ENCODE data around the gene SPDEF.

SPDEF gene

DNA sequence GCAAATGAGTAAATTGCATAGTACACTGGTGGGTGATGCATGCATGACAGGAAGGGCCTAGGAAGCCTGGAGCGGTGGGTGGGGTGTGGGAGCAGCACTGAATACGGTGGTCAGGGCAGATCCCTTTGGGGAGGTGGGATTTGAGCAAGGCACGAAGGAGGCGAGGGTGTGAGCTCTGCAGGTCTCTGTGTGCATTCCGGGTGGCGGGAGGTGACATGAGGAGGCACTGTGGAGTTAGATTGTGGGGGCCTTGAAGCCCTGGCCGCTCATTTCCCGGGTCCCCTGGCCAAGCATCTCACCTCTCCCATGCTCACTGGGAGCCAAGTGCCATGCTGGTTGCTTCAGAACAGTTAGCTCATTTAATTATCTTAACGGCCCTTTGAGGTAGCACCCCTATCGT is 6.2 kb upstream of the SPDEF start:
- DNase-seq: no peak

DNA sequence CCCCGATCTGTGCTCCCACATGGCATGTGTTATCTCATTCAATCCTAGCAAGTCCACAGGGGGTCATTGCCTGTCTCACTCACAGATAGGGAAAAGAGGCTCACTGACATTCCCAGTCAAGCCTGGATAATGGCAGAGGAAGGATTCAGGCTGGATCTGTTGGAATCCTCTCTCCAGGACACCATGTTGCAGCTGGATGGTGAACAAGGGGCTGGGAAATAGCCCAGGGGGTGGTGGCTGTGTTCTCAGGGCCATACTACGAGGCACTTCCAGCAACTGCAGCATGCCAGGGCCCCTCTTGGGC is 5.0 kb upstream of the SPDEF start:
- DNase-seq: no peak

DNA sequence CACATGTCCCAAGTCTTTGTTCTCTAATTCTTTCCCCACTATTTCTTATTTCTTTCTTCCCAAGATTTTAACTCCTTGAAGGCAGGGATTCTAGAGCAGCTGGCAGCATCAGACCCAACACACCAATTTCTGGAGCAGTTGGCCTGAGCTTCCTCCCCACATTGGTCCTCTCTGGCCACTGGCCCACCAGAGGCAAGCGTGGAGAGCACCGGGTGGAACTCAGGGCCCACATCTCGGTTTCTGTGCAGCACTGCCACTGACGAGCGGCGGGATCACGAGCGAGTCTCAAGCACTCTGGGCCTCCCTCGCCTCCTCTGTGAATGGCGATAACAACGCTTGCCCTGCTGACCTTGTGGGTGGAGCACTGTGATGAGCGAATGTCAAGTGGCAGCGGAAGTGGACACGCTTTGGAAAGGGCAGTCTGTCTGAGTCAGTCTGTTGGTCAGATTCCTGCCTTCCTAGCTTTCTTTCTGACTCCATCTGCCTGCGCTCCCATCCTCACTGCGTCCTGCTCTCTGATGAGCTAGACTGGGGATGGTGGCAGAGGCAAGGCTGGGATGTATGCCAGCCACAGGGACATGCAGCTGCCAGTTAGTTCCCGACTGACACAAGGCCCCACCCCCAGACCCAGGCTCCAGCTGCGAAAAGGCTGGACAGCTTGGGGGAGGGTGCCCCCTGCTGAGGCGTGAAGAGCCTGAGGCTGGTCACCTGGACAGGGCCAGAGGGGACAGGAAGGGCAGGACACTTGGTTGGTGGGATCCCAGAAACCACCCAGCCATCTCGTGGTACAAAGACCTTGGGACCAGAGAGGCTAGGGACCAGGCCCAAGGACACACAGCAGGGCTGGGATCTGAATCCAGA is 4.5 kb upstream of the SPDEF start:
- DNase-seq: no peak

DNA sequence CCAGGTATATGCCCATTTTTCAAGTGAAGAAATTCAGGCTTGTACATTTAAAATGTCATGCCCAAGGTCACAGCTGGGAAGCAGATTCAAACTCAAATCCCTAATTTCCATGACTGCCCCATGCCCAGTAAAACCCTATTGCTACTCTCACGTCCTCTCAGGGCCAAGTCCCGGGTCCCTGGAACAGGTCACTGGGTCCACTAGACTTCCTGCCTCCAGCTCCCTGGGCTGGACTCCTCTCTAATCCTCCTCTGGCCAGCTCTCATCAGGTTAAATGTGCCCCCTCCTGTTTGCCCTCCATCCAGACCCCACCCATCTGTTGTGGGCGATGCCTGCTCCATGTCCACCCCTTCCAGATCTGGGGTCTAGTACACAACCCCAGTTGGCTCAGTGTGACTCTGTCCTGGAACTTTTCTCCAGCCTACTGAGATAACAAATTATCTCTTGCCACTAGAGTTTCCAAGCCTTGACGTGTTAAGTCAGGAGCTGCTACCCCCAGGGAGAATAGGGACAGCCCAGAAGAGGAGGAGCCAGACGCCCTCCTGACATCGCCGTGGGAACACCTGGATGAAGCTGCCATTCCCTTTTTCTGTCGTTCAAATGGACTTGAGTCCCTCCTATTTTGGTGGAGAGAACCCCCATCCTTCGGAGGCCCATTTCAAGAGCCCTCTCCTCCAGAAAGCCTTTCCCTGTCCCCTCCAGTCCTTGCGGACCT is 3.7 kb upstream of the SPDEF start:
- DNase-seq: no peak

DNA sequence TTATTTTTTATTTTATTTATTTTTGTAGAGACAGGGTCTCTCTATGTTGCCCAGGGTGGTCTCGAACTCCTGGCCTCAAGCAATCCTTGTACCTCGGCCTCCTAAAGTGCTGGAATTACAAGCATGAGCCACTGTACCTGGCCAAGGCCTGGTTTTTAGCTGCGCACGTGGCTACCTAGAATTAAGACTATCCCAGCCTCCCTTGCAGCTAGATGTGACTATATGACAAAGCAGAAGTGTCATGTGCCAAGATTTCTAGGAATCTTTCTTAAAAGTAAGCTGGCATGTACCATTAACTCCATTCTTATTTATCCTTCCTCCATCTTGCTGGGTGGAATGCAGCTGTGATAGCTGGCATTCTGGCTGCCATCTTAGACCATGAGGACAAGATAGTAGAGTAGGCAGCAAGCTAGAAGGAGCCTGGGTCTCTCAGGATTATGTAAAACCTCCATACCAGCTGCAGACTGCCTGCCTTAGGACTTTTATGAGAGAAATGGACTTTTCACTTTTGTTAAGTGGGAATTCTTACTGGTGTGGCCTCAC is 2.1 kb upstream of the SPDEF start:
- no peak for DNase-seq

DNA sequence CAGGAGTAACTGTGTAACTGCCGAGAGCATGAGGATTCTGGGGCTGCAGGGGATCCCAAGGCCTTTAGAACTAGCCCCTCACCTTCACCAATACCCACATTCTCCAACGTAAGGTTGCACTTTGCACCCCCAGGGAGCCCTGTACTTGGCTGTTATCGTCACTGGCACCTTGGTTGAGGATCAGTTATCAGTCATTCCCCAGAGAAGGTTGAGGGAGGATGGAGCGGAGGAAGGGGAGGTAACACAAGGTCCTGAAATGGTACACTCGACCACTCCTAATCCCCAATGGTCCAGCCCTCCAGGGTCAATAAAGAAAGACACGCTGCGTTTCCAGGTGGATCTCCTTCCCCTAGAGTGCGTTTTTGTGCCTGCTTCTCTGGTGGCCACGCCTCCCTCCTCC is 1.1 kb upstream of the SPDEF start:
- no peak for DNase-seq

DNA sequence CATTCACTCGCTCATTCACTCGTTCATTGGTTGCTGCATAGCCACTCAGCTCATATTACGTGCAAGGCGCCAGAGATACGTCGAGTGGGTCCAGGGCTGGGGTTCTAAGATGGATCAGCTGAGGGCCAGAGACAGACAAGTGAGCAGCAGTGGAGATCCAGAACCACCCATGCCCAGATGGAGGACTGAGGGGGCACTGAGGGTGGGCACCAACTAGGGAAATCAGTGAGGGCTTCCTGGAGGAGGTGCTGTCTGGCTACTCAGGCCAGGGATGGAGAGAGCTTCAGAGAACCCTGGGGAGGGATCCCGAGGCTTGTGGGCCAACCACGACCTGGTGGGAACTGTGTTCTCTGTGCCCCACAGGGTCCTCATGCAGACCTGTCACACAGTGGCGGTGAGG is 364 bp upstream of the SPDEF start:
- DNase-seq: no peak

DNA sequence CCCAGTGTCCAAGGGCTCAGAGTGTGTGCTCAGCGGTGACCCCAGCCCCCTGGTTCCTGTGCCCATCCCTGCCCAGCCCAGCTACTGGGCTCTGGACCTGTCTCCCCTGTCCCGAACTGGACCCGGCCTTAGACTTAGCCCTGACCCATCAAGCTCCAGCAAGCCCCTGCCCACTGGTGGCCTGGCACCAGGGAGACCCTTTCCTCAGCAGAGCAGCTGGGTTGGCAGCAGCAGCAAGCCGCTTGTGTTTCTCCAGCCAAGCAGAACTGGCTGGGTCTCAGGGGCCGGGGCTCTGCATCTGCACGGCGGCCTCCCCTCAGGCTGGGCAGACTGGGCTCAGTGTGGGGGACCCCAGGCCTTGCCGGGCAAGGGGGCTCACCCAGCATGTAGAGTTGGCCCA is 801 bp downstream of the SPDEF start:
- no peak for DNase-seq

DNA sequence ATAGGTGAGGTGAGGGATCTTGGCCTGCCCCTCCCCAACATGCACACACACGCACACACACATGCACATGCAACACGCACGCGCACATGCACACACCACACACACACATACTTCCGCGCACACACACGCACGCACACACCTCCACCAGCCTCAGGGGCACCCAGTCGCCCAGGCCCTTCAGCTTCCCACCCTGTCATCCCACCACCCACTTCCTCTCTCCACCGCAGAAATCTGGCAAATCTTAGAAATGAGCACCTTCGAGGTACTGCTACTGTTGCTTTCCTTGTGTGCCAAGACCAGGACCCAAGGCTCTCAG is 1.2 kb downstream of the SPDEF start:
- no peak for DNase-seq

DNA sequence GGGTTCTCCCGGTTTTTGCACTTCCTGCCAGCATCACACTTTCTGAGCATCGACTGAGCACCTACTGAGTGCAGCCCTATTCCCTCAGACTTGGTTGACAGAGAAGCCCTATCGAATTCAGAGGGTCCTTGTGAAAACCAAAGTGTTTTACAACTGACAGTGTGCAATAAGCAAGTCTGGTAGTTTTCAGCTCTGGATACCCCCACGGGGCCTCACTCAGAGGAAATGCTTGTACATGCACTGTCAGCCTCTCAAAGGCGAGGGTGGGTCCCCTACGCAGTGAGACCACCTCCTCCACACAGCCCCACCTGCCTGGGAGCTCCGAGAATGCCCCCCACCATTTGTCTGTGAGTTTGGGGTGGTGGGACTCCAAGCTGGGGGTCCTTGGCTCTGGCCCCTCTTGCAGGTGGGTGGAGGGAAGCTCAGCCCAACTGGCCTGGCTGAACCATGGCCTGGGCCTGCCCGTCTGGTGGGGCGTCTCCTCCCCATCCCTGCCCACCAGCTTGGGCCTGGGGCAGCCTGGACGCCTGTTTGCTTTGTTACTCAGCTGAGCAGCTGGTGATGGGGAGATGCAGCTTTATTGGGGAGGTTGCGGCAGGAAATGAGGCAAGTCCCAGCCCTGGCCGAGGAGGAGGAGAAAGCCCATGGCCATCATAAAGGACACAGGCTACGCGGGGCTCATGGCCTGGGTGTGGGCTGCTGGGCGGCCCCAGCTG is 1.7 kb downstream of the SPDEF start:
- DNase-seq: no peak

DNA sequence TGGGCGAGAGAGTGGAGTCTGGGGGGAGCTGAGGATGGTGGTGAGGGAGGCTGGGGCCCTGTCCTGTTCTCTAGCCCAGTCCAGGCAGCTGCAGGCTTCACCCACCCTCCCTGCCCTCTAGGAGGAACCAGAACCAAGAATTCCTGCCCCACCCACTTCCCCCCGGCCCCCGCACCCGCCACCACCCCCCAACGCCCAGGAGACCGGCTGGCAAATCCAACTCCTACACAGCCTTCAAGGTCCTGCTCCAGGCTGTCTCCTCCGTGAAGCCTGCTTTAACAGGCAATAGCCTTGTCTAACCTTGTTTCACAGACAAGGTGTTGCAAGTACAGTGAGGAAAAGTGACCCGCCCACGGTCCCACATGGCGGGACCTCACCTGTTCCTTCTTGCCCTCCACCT is 2.4 kb downstream of the SPDEF start:
- no peak for DNase-seq

DNA sequence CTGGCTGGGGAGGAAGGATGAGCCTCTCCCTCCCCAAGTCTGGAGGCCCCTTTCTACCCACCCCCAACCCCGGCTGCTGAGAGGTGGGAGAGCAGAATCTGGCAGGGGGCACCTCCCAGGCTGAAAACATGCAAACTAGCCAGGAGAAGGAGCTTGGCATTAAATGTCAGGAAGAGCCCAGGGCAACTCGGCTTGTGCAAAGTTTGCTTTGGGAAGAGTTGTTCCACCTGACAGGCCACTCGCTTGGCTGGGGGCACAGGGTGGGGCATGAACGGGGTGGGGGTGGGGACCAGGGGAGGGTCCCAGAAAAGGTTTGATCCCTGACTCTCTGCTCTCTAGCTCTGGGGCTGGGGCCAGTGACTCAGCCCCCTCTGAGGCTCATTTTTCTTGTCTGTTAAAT is 3.0 kb downstream of the SPDEF start:
- DNase-seq: no peak

DNA sequence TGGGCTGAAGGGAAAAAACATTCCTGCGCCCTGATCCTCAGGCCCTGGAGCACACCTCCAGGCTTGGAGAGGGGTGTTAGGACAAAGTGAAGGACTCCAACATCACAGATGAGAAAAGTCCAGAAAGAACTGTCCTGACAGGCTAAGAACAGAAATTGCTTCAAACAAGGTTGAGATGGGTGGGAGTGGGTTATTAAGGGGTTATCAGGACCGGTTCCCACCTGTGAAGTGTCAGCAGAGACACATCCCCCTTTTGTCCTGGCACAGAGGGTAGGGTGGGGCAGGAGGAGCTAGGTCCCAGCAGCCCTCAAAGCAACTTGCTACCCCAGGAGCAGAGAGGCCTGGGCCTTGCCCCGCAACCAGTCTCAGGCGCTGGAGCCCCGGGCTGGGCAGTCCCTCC is 3.5 kb downstream of the SPDEF start:
- no peak for DNase-seq

DNA sequence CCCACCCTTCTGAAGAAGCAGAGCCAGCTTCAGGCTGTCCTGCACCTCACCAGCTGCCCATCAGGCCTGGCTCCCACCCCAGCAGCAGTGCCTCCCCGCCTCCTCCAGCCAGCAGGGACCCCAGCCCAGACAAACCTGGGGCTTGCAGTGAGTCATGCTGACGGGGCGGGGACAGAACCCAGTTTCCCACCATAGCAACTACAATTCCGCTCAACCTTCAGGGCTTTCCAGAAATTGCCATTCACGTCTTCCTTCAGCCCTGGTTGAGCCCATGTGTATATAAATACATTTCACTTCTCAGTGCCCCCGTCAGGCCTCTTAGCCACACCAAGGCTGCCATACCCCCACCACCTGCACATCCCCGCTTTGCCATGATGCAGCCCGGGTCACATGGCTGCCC is 4.4 kb downstream of the SPDEF start:
- DNase-seq: no peak

DNA sequence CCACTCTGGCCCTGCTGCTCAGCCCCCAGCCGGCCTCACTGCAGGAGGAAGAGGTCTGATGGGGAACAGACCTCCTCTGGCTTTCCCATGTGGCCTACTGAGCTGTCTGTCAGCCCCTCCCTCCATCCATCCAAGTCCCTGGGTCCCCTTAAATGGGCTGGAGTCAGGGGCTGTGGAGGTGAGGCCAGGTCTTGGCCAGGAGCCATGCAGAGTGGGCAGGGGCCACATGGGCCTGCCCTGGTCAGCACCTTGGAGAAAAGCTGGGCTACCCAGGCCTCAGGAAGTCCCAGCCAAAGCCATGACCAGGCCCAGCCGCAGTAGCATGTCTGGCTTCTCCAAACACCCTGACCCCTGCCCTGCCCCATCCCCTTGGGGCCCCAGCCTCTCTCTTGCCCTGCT is 6.3 kb downstream of the SPDEF start:
- no peak for DNase-seq

DNA sequence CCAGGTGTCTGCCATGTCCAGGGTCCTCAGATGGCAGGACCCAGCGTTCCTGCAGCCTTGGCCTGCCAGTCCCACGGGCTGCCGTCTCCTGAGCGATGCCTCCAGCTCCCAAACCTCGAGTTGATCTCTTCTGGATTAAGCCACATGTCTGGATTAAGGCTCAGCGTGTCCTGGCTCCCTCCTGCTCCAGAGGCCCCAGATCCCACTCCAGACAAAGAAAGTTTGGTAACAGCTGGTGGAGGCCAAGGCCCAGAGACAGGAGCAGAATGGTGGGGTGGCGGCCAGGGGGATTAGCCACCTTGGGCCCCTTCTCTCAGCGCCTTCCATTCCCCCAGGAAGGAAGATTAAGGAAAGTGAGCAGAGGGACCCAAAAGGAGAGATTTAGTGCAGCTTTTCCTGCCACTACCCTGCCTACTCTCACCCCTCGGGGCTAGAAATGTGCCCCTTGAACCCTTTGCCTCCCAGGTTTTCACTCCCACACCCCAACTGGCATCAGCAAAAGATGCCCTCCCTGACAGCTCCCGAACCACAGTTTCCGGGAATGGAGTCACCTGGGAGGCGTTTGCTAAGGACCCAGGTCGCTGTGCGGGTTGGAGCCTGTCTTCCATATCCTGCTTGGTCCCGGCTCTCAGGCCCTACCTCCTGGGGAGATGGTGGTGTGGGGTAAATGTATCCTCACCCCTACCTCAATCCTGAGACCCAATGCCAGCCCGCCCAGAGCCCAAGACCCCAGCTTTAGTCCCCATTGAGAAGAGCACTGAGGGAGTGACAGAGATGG is 6.9 kb downstream of the SPDEF start:
- DNase-seq: no peak

DNA sequence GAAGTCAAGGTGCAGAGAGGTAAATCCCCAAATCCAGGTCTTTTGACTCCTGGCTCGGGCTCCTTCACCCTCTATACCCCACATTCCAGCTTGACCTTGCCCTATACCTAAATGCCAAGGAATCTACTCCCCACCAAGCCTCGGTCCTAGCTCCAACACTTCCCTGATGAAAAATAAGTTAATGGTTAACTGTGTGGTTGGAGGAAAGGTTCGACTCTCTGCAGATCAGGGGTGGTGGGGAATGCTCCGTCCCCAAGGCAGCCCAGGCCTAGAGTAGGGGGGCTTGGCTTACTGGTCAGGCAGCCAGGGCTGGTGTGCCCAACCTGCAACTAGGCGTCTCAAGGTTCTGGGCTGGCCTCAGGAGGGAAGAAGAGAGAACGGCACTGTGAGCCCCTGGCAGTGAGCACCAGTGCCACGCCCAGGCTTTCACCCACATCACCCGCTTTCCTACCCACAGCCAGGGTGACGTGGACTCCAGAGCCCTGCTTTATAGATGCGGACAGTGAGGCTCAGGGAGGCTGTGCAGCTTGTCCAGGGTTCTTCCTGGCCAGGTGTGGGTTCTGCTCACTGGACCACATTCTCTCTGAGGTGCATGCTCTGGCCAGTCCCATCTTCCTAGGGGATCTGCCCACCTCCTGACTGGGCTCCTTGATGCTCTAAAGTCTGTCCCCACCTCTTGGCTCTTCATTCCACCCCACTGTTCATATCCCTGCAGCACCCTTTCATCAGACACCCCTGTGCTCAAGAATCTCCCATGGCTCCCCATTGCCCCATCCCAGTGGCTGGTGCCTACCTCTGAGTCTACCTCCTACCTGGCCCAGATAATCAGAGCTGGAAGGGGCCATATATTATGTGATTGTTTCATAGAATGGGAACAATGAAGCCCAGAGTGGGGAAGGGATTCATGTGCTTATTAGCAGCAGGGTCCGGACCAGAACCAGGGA is 8.2 kb downstream of the SPDEF start:
- DNase-seq: no peak

DNA sequence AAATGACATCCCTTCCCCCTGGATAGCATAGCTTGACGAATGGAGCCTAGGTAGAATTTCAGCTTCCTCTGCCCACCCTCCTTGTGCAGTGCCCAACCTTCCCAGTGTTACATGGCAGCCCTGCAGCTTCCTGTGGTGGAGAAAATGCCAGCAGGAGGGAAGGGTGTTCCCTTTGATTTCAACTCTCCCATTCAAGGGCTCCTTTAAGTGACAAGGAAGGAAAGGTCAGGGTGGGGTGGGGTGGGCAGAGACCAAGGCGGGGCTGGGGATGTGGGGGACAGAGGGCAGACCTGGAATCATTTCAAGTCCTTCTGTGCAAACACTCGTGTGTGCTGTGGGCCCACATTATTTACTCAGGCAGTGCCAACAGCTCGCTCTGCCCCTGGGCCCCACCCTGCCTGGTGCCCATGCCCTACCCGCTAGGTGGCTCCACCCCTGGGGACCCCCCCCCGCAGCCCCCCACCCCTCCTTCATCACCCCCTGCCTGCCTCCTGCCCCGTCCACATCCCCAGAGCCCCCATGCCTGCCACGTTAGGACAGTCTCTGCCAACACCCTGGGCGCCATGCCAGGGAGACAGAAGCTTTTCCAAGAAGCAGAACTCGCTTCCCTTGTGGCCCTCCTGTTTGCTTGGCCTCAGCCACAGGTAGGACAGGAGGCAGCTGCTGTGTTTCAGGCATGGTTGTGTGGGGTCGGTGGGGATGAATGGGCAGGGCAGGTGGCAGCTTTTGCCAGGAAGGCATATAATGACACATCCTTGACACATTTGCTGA is 9.4 kb downstream of the SPDEF start:
- DNase-seq: no peak

DNA sequence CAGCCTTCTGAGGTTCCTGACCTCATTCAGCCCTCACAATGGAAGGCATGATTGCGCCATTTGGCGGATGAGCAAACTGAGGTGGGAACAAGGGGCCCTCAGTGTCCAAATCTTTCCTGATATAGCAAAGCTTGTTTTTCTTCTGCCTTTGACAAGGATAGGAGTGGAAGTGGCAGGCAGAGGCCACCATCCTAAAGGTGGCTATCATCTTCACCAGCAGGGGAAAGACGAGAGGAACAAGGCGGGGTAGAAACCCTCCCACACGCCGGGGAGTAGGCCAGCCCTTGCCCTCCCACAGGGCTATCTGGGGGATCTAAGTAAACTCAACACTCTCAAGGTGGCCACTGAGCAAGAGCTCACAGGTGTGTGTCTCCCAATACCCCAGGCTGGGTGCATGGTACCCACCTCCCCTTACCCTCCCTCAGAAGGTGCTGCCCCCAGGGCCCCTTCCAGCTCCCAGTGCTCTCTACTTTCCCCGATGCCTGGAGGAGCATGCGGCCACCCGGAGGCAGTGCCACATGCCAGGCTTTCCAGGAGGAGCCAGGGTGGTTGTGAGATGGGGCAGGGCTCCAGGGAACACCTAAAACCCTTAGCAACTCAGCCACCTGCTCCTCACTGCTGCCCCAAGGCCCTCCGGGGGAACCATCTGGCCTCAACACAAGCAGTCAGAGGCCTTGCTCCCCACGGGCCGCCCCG is 11.2 kb downstream of the SPDEF start:
- no peak for DNase-seq

DNA sequence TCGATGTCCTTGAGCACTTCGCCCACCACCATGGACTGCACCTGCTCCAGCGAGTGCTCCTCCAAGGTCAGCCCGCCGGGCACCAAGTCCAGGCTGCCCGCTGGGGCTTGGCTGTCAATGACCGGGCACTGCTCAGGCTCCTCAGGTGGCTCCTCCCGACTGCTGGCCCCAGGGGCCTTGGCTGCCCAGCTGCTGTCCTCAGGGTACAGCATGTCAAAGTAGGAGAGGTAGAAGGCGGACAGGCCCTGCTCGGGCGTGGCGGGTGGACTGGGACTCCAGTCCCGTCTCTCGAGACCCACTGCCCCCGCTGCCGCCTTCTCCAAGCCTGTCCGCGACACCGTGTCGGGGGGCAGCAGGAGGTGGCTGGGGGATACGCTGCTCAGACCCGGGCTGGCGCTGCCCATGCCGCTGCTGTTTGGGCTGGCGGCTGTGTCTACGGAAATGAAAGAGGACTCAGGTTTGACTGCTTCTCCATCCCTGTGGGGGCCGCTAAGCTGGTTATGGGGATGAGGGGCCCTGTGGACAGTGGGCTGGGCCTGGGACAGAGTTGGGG is 12.0 kb downstream of the SPDEF start:
- no peak for DNase-seq

Measured in inflammatory macrophage treated with lipopolysaccharide for 4 hours (primary cell).